ENCODE data around the gene COL20A1. TPM values are rescaled to one million over a fixed set of nuclear protein-coding genes. Genes with fewer than 3 reads are reported as not detected.

COL20A1 gene
- total RNA-seq, 1 donor from 2014 or later: not detected

- Mint-ChIP-seq H3K36me3 (ENCODE audit: low read depth, unreplicated experiment) (no peaks in the 10 kb centered on the region), H3K27ac (ENCODE audit: unreplicated experiment) (no peak overlapping the region), H3K9me3 (ENCODE audit: unreplicated experiment) (no peaks in the 10 kb centered on the region)
Observed at GRCh38 chr20:63357921-63358905, 65.2 kb downstream of the COL20A1 start.

GRCh38 chr20:63359164-63359934, 66.4 kb downstream of the COL20A1 start:
- Mint-ChIP-seq H3K27ac (ENCODE audit: unreplicated experiment) (no peak overlapping the region), H3K4me1 (ENCODE audit: unreplicated experiment) (no peaks in the 10 kb centered on the region), H3K27me3 (ENCODE audit: unreplicated experiment) (peaks cover 5% of the 10 kb centered on the region), H3K4me3 (ENCODE audit: unreplicated experiment) (no peak overlapping the region), H3K36me3 (ENCODE audit: low read depth, unreplicated experiment) (no peaks in the 10 kb centered on the region), H3K9me3 (ENCODE audit: unreplicated experiment) (no peaks in the 10 kb centered on the region)
- TF ChIP-seq CTCF (IDR thresholded peaks at IDR 0.05; ENCODE audit: unreplicated experiment): no peak
- no peak for DNase-seq (ENCODE audit: low spot score)

More at GRCh38 chr20:63357921-63358905, 65.2 kb downstream of the COL20A1 start:
- Mint-ChIP-seq H3K27me3 (ENCODE audit: unreplicated experiment) (peaks cover 6% of the 10 kb centered on the region), H3K4me3 (ENCODE audit: unreplicated experiment) (no peak overlapping the region), H3K4me1 (ENCODE audit: unreplicated experiment) (no peaks in the 10 kb centered on the region)
- DNase-seq (ENCODE audit: low spot score): no peak
- TF ChIP-seq CTCF (IDR thresholded peaks at IDR 0.05; ENCODE audit: unreplicated experiment): no peak

GRCh38 chr20:63359937-63360849, 67.2 kb downstream of the COL20A1 start:
- Mint-ChIP-seq H3K4me3 (ENCODE audit: unreplicated experiment) (no peak overlapping the region), H3K27ac (ENCODE audit: unreplicated experiment) (no peak overlapping the region), H3K9me3 (ENCODE audit: unreplicated experiment) (no peaks in the 10 kb centered on the region), H3K36me3 (ENCODE audit: low read depth, unreplicated experiment) (no peaks in the 10 kb centered on the region), H3K27me3 (ENCODE audit: unreplicated experiment) (peaks cover 7% of the 10 kb centered on the region), H3K4me1 (ENCODE audit: unreplicated experiment) (no peaks in the 10 kb centered on the region)
- no peak for DNase-seq (ENCODE audit: low spot score)
- TF ChIP-seq CTCF (IDR thresholded peaks at IDR 0.05; ENCODE audit: unreplicated experiment): no peak

- peak; percentile 36 for DNase-seq (ENCODE audit: low spot score)
- Mint-ChIP-seq H3K27ac (ENCODE audit: unreplicated experiment) (no peak within 1 kb of the TSS), H3K4me3 (ENCODE audit: unreplicated experiment) (no peak within 1 kb of the TSS), H3K4me1 (ENCODE audit: unreplicated experiment) (no peaks in the 10 kb centered on the region), H3K36me3 (ENCODE audit: low read depth, unreplicated experiment) (no peaks in the 10 kb centered on the region), H3K9me3 (ENCODE audit: unreplicated experiment) (no peaks in the 10 kb centered on the region), H3K27me3 (ENCODE audit: unreplicated experiment) (peaks cover 7% of the 10 kb centered on the region)
- no peak for TF ChIP-seq CTCF (IDR thresholded peaks at IDR 0.05; ENCODE audit: unreplicated experiment)
Observed at GRCh38 chr20:63360850-63361518, 68.0 kb downstream of the COL20A1 start, which contains the start of gene CHRNA4. Gene CHRNA4, minus strand, starts transcription at chr20:63361349. Its CDS starts 184 bp downstream, at chr20:63361165.
